H1 (cell line): ENCODE results near the gene PTCSC3. TPM values are rescaled to one million over a fixed set of nuclear protein-coding genes. Genes with fewer than 3 reads are reported as not detected.

Source experiments
- CTCF ChIA-PET: fragments of 300-600 bp; sonication (Branson Sonifier 250); formaldehyde crosslinking; loops from one replicate; lab custom pipeline; 2021; ENCODE audit not compliant: partially characterized antibody; lab: Charles Lee
- POLR2A ChIA-PET: fragments of 300-600 bp; sonication (Branson Sonifier 250); formaldehyde crosslinking; loops from one replicate; lab custom pipeline; 2021; ENCODE audit warnings: inconsistent platforms; ENCODE audit not compliant: partially characterized antibody; lab: Charles Lee
- DNase-seq, 2 experiments: peaks; one replicate each; pipeline versions ENCODE4 v3.0.0 to v3.0.0-alpha.2; 2010 to 2022; ENCODE audit warnings: low spot score in 2 of 2, low read depth in 1 of 2, mixed read lengths in 1 of 2
- FAIRE-seq: peaks from 2 replicates; lab custom pipeline; 2011; peaks lifted over from hg19 to GRCh38; lab: Jason Lieb, UNC
- H2AFZ ChIP-seq: 2 replicates; pipeline ENCODE4 v1.8.1; 2012; ENCODE audit warnings: low read length, inconsistent platforms
- H2AK5ac ChIP-seq: 2 replicates; pipeline ENCODE4 v1.6.1; 2013; ENCODE audit warnings: low read depth, low read length
- H2BK120ac ChIP-seq: replicated peaks from 2 replicates; pipeline ENCODE3; 2013; ENCODE audit warnings: low read depth, low read length, inconsistent platforms
- H2BK12ac ChIP-seq: 2 replicates; pipeline ENCODE4 v1.6.1; 2013; ENCODE audit warnings: low read depth, low read length
- H2BK15ac ChIP-seq: 2 replicates; pipeline ENCODE4 v1.6.1; 2013; ENCODE audit warnings: low read length
- H2BK20ac ChIP-seq: 2 replicates; pipeline ENCODE4 v1.6.1; 2013; ENCODE audit warnings: low read length
- H2BK5ac ChIP-seq: 2 replicates; pipeline ENCODE4 v1.6.1; 2013; ENCODE audit warnings: low read depth, low read length
- H3K14ac ChIP-seq: 2 replicates; pipeline ENCODE4 v1.6.1; 2013; ENCODE audit warnings: inconsistent platforms; ENCODE audit not compliant: insufficient read length
- H3K18ac ChIP-seq: 2 replicates; pipeline ENCODE4 v1.6.1; 2013; ENCODE audit warnings: low read length; ENCODE audit errors: extremely low read depth
- H3K23ac ChIP-seq: 2 replicates; pipeline ENCODE4 v1.6.1; 2013; ENCODE audit warnings: inconsistent platforms; ENCODE audit not compliant: insufficient read length
- H3K23me2 ChIP-seq: 2 replicates; pipeline ENCODE4 v1.6.1; 2013; ENCODE audit warnings: low read depth, low read length
- H3K27ac ChIP-seq: 2 replicates; pipeline ENCODE4 v1.6.1; 2011; ENCODE audit warnings: low read depth, low read length, inconsistent platforms
- H3K27me3 ChIP-seq, 4 experiments: replicated peaks in 1 of 4; 1 replicate in 1 of 4; 2 replicates in 3 of 4; pipeline versions ENCODE4 v1.6.1 to v1.8.1; 2011 to 2013; ENCODE audit warnings: low read length in 3 of 4, mild to moderate bottlenecking in 3 of 4, inconsistent platforms in 2 of 4, mixed read lengths in 2 of 4, moderate library complexity in 1 of 4; ENCODE audit not compliant: control insufficient read depth in 3 of 4, insufficient read depth in 3 of 4; ENCODE audit errors: extremely low read depth in 1 of 4
- H3K36me3 ChIP-seq, 4 experiments: 2 replicates each; pipeline versions ENCODE4 v1.6.1 to v1.8.1; 2011 to 2013; ENCODE audit warnings: mild to moderate bottlenecking in 4 of 4, low read length in 3 of 4, moderate library complexity in 2 of 4, control low read depth in 1 of 4, inconsistent platforms in 1 of 4; ENCODE audit not compliant: insufficient read depth in 4 of 4, control insufficient read depth in 2 of 4
- H3K4ac ChIP-seq: replicated peaks from 2 replicates; pipeline ENCODE3; 2013; ENCODE audit warnings: low read length, low read depth, mixed read lengths, inconsistent platforms; ENCODE audit not compliant: insufficient read length
- H3K4me1 ChIP-seq, 4 experiments: replicated peaks in 1 of 4; 1 replicate in 1 of 4; 2 replicates in 3 of 4; pipeline versions ENCODE4 v1.6.1 to v1.8.1; 2011 to 2013; ENCODE audit warnings: low read length in 3 of 4, inconsistent platforms in 2 of 4, mixed read lengths in 1 of 4; ENCODE audit not compliant: insufficient read depth in 4 of 4, control insufficient read depth in 3 of 4
- H3K4me2 ChIP-seq, 2 experiments: 2 replicates each; pipeline versions ENCODE4 v1.6.1 to v1.8.1; 2011 to 2013; ENCODE audit warnings: low read depth in 2 of 2, low read length in 2 of 2, control low read depth in 1 of 2, inconsistent platforms in 1 of 2, mild to moderate bottlenecking in 1 of 2; ENCODE audit not compliant: insufficient read depth in 1 of 2
- H3K4me3 ChIP-seq, 4 experiments: fragments of 200-600, 300-600 bp in 1 of 4; sonication (generic), shearing (Covaris generic), sonication (Bioruptor Twin) in 1 of 4; 2 replicates each; pipeline versions ENCODE4 v1.5.1 to v1.8.1; 2011 to 2016; ENCODE audit warnings: low read length in 4 of 4, low read depth in 3 of 4, control low read depth in 2 of 4, inconsistent platforms in 2 of 4, mild to moderate bottlenecking in 2 of 4, mixed read lengths in 1 of 4, moderate library complexity in 1 of 4; ENCODE audit not compliant: insufficient read depth in 2 of 4; ENCODE audit errors: extremely low read depth in 1 of 4
- H3K56ac ChIP-seq: replicated peaks from 2 replicates; pipeline ENCODE3; 2013; ENCODE audit warnings: low read depth, mild to moderate bottlenecking, mixed read lengths, low read length, inconsistent platforms; ENCODE audit not compliant: insufficient read length
- H3K79me1 ChIP-seq: 2 replicates; pipeline ENCODE4 v1.6.1; 2013; ENCODE audit warnings: low read depth, low read length, control low read depth
- H3K79me2 ChIP-seq, 2 experiments: 2 replicates each; pipeline versions ENCODE4 v1.6.1 to v1.8.1; 2012 to 2013; ENCODE audit warnings: low read length in 2 of 2, mild to moderate bottlenecking in 2 of 2, inconsistent platforms in 1 of 2; ENCODE audit not compliant: insufficient read depth in 2 of 2, control insufficient read depth in 1 of 2
- H3K9ac ChIP-seq, 4 experiments: replicated peaks in 1 of 4; 1 replicate in 1 of 4; 2 replicates in 3 of 4; pipeline versions ENCODE4 v1.6.1 to v1.8.1; 2011 to 2013; ENCODE audit warnings: low read depth in 3 of 4, low read length in 3 of 4, control low read depth in 2 of 4, mild to moderate bottlenecking in 2 of 4, moderate library complexity in 2 of 4, inconsistent platforms in 1 of 4; ENCODE audit errors: extremely low read depth in 1 of 4
- H3K9me3 ChIP-seq, 2 experiments: 2 replicates each; pipeline versions ENCODE4 v1.6.1 to v1.8.1; 2012 to 2013; ENCODE audit warnings: mild to moderate bottlenecking in 2 of 2, moderate library complexity in 2 of 2, control low read depth in 1 of 2, inconsistent platforms in 1 of 2, low read depth in 1 of 2, low read length in 1 of 2, mixed read lengths in 1 of 2; ENCODE audit not compliant: insufficient read depth in 2 of 2
- H4K20me1 ChIP-seq, 2 experiments: replicated peaks in 1 of 2; 2 replicates each; pipeline versions ENCODE3 to v1.8.1; 2011 to 2013; ENCODE audit warnings: inconsistent platforms in 2 of 2, low read length in 2 of 2, mild to moderate bottlenecking in 1 of 2; ENCODE audit not compliant: insufficient read depth in 2 of 2, control insufficient read depth in 1 of 2
- H4K5ac ChIP-seq: 2 replicates; pipeline ENCODE4 v1.6.1; 2013; ENCODE audit warnings: low read length, low read depth, mixed read lengths, inconsistent platforms; ENCODE audit not compliant: insufficient read length
- H4K8ac ChIP-seq: 2 replicates; pipeline ENCODE4 v1.8.0; 2013; ENCODE audit warnings: mild to moderate bottlenecking, moderate library complexity, low read length, inconsistent platforms; ENCODE audit not compliant: insufficient read depth; ENCODE audit errors: extremely low read depth
- H4K91ac ChIP-seq: replicated peaks from 2 replicates; pipeline ENCODE3; 2013; ENCODE audit warnings: low read length, mixed read lengths, inconsistent platforms; ENCODE audit not compliant: insufficient read length
- BRCA1 ChIP-seq: IDR thresholded peaks from 2 replicates; pipeline ENCODE4 v1.6.1; 2012; ENCODE audit warnings: low read depth, low read length, improper control_type of control experiment
- CEBPB ChIP-seq: IDR thresholded peaks from 2 replicates; pipeline ENCODE4 v1.6.1; 2012; ENCODE audit warnings: low read depth, low read length
- HDAC2 ChIP-seq, 2 experiments: fragments of 300-600 bp in 1 of 2; sonication (generic) in 1 of 2; IDR thresholded peaks; 2 replicates each; pipeline ENCODE4 v1.6.1; 2011 to 2012; ENCODE audit warnings: low read depth in 2 of 2, low read length in 2 of 2, mild to moderate bottlenecking in 2 of 2, moderate library complexity in 2 of 2, borderline replicate concordance in 1 of 2, inconsistent platforms in 1 of 2
- KDM1A ChIP-seq: fragments of 200-600, 300-600 bp; sonication (generic); IDR thresholded peaks from 2 replicates; pipeline ENCODE4 v1.7.1; 2016; ENCODE audit warnings: mild to moderate bottlenecking, low read length, borderline replicate concordance
- KDM4A ChIP-seq: IDR thresholded peaks from one replicate; pipeline ENCODE4 v1.7.1; 2012; ENCODE audit warnings: low read depth, mild to moderate bottlenecking, moderate library complexity, low read length, inconsistent platforms; ENCODE audit not compliant: severe bottlenecking
- NANOG ChIP-seq: IDR thresholded peaks from 2 replicates; pipeline ENCODE4 v1.6.1; 2011; ENCODE audit warnings: low read length, low read depth, mild to moderate bottlenecking, inconsistent platforms; ENCODE audit not compliant: insufficient read depth, poor library complexity, severe bottlenecking
- NRF1 ChIP-seq: IDR thresholded peaks from 2 replicates; pipeline ENCODE4 v1.6.1; 2011; ENCODE audit warnings: mild to moderate bottlenecking, low read depth, low read length, improper control_type of control experiment
- POU5F1 ChIP-seq: IDR thresholded peaks from 2 replicates; pipeline ENCODE4 v1.6.1; 2011; ENCODE audit warnings: low read depth, mild to moderate bottlenecking, low read length, moderate library complexity
- RXRA ChIP-seq: IDR thresholded peaks from 2 replicates; pipeline ENCODE4 v1.6.1; 2011; ENCODE audit warnings: low read depth, mild to moderate bottlenecking, low read length, moderate library complexity; ENCODE audit not compliant: insufficient read depth
- SP1 ChIP-seq: IDR thresholded peaks from 2 replicates; pipeline ENCODE4 v1.6.1; 2011; ENCODE audit warnings: low read depth, low read length
- SP2 ChIP-seq: IDR thresholded peaks from 2 replicates; pipeline ENCODE4 v1.6.1; 2012; ENCODE audit warnings: mild to moderate bottlenecking, low read length, inconsistent platforms
- SRF ChIP-seq: IDR thresholded peaks from 2 replicates; pipeline ENCODE4 v1.6.1; 2011; ENCODE audit warnings: mild to moderate bottlenecking, low read depth, low read length, moderate library complexity
- SUZ12 ChIP-seq: fragments of 200-600 bp; sonication (generic); IDR thresholded peaks from 2 replicates; pipeline ENCODE4 v1.6.1; 2012; ENCODE audit warnings: mild to moderate bottlenecking, inconsistent platforms, low read length, moderate library complexity, mixed read lengths
- WGBS, 2 experiments: shearing (Covaris generic) in 1 of 2; methylation state at CpG; one replicate each; pipeline versions ENCODE4 v1.1.6 to v1.1.7; 2013 to 2015; ENCODE audit warnings: low lambda C conversion rate in 2 of 2, mixed read lengths in 2 of 2, inconsistent platforms in 1 of 2, low coverage in 1 of 2, missing lambda C conversion rate in 1 of 2; ENCODE audit not compliant: insufficient replicate concordance in 2 of 2, insufficient coverage in 1 of 2, insufficient read length in 1 of 2; ENCODE audit errors: extremely low coverage in 1 of 2, missing lambda C conversion rate in 1 of 2; 5-methylcytosine and 5-hydroxymethylcytosine counted together
- polyA plus RNA-seq, 7 experiments: library from polyadenylated mRNA; depleted of rRNA in 3 of 7; stranded (reverse) in 5 of 7; unstranded in 2 of 7; fragments of >200 nt in 5 of 7; fragments of 200-250 nt in 2 of 7; gene quantifications; 1 replicate in 5 of 7; 2 replicates in 1 of 7; 4 replicates in 1 of 7; pipeline versions ENCODE4 v1.2.1 to v1.2.3, GENCODE V29; 2011 to 2013; ENCODE audit warnings: missing spikeins in 2 of 7, mixed read lengths in 2 of 7
- total RNA-seq: library from RNA; stranded (reverse); fragmentation: NEBNext Ultra II Directional; extraction: Animal tissue kit (Norgen Biotek cat#: 25700); gene quantifications from 2 replicates; pipeline ENCODE4 v1.2.1, GENCODE V29; 2021
- TF ChIP-seq, protein P1 (sequence below): IDR thresholded peaks from 2 replicates; pipeline ENCODE4 v1.6.1; 2011; ENCODE audit warnings: low read length, improper control_type of control experiment

The PTCSC3 gene
- total and polyA plus RNA-seq, 2 of the 8 experiments (the other 6 are each of a cell fraction or from before 2014, with no cell fraction given) = not detected

DNA sequence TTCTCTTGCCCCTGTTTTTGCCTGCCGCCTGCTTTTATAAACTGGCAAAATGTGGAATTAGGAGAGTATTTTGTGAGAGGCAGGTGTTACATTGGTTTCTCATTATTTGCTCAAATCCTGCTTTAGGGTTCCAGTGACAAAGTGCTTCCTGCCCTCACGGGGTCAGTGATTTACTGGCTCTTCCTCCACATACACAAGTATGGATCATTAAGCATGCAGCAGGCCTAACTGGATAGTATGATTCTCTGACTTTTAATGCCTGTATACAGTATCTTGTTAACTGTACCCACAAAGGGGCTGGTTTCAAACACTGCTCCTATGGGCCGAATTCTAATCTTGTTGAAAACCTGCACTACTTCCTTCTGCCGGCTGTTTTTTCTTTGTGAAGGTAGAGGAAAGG lies 63.2 kb downstream of the PTCSC3 start:
- no peaks in the 10 kb centered on the region for H4K20me1 ChIP-seq
- H3K9ac ChIP-seq = no peak overlapping the region
- H3K23me2 ChIP-seq = no peaks in the 10 kb centered on the region
- no peaks in the 10 kb centered on the region for H3K79me1 ChIP-seq
- H4K5ac ChIP-seq = no peak overlapping the region
- H3K4me2 ChIP-seq = no peak overlapping the region
- no peak overlapping the region for H2BK15ac ChIP-seq
- H3K79me2 ChIP-seq = no peaks in the 10 kb centered on the region
- ChIA-PET CTCF (no interaction called here), POLR2A (no interaction called here)
- no peak overlapping the region for H3K23ac ChIP-seq
- H3K14ac ChIP-seq = no peak overlapping the region
- no peak overlapping the region for H4K91ac ChIP-seq
- no peak overlapping the region for H3K4ac ChIP-seq
- 89% methylated on average over 4 of the region's 4 CpGs; no CpG with 5 or more reads in 1 of the 2 experiments for WGBS, 2 experiments
- no peak overlapping the region for H3K18ac ChIP-seq
- no peak overlapping the region for H3K56ac ChIP-seq
- no peak overlapping the region for H4K8ac ChIP-seq
- H2AFZ ChIP-seq = no peak overlapping the region
- DNase-seq (no peak), FAIRE-seq (no peak)
- no peak overlapping the region for H3K4me3 ChIP-seq
- no peak overlapping the region for H2BK12ac ChIP-seq
- no peaks in the 10 kb centered on the region for H3K4me1 ChIP-seq
- no peaks in the 10 kb centered on the region for H3K36me3 ChIP-seq
- no peak overlapping the region for H3K27ac ChIP-seq
- H2AK5ac ChIP-seq = no peak overlapping the region
- H2BK120ac ChIP-seq = no peak overlapping the region
- TF ChIP-seq HDAC2 (IDR thresholded peaks at IDR 0.05; ENCODE audit: borderline replicate concordance in 1 of 2, low read depth in 2 of 2, low read length in 2 of 2) (no peak), NRF1 (no peak), CEBPB (no peak), RXRA (no peak), KDM1A (no peak), NANOG (no peak), SRF (no peak), SUZ12 (no peak), BRCA1 (no peak), POU5F1 (no peak), KDM4A (no peak), SP1 (no peak), SP2 (no peak)
- TF ChIP-seq, protein P1, sequence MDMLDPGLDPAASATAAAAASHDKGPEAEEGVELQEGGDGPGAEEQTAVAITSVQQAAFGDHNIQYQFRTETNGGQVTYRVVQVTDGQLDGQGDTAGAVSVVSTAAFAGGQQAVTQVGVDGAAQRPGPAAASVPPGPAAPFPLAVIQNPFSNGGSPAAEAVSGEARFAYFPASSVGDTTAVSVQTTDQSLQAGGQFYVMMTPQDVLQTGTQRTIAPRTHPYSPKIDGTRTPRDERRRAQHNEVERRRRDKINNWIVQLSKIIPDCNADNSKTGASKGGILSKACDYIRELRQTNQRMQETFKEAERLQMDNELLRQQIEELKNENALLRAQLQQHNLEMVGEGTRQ = no peak
- H2BK20ac ChIP-seq = no peak overlapping the region
- peaks cover 0 to 1% (median 0%) of the 10 kb centered on the region in 4 experiments; a peak in 1 of 7 replicates for H3K27me3 ChIP-seq
- H3K9me3 ChIP-seq = no peaks in the 10 kb centered on the region
- H2BK5ac ChIP-seq = no peak overlapping the region
